ENCODE data around the gene CECR2. TPM values are rescaled to one million over a fixed set of nuclear protein-coding genes. Genes with fewer than 3 reads are reported as not detected.

Gene CECR2
- total and polyA plus RNA-seq, 2 of the 8 experiments (the other 6 are each of a cell fraction or from before 2014, with no cell fraction given): 18.3 to 123 TPM

DNA sequence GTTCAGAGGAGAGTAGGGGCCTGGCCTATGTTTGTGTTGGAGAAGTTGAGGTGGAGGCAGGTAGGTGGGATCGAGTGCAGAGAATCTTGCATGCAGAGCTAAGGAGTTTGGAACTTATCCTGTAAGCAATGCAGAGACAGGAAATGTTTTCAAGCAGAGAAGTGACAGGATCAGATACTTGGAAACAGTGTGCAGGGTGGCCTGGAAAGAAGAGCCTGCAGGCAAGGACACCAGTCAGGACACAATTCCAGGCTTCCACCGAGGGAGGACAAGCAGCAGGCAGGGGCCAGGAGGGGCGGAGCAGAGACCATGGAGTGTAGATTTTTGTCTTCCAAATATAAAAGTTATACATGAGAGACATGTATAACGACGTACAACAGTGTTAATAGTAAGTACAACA is 26.9 kb upstream of the CECR2 start (continued):
- TF ChIP-seq, protein P1, sequence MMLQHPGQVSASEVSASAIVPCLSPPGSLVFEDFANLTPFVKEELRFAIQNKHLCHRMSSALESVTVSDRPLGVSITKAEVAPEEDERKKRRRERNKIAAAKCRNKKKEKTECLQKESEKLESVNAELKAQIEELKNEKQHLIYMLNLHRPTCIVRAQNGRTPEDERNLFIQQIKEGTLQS (IDR thresholded peaks at IDR 0.05; ENCODE audit: insufficient read depth, low read depth, low read length): no peak
- no peak for TF ChIP-seq SUZ12 (IDR thresholded peaks at IDR 0.05; ENCODE audit: low read length)
